T-helper 2 cell treated with Interferon-gamma antibody and Interleukin-4, amounts not matched to agents 100 ng/mL and 5 ng/mL, for 36 hours (primary cell): ENCODE measurements around the gene CALHM2. TPM values are rescaled to one million over a fixed set of nuclear protein-coding genes. Genes with fewer than 3 reads are reported as not detected.

Experiments used
- intact Hi-C: fragments of 100-400 bp; cut with micrococcal nuclease; formaldehyde crosslinking; loops from one replicate; pipeline ENCODE4 v1.15.1; 2023
- total RNA-seq: library from RNA; stranded (reverse); gene quantifications from 2 replicates; pipeline ENCODE4 v1.2.3, GENCODE V29; 2022

Gene CALHM2
- total RNA-seq, 1 donor from 2014 or later, result 80.0 TPM

- intact Hi-C loops, result no loop called here
Observed at GRCh38 chr10:103478671-103479070, 26.5 kb upstream of the CALHM2 start.

- intact Hi-C loops, result no loop called here
Observed at GRCh38 chr10:103476046-103476768, 24.0 kb upstream of the CALHM2 start.

- intact Hi-C loops, result no loop called here
Observed at GRCh38 chr10:103475437-103475836, 23.3 kb upstream of the CALHM2 start.

GRCh38 chr10:103474077-103474476 is 21.9 kb upstream of the CALHM2 start:
- intact Hi-C loops, result loop anchor here (5.0 kb wide), 1 partner anchor 107 kb away; the partner anchor contains the start of gene TAF5

- intact Hi-C loops, result loop anchor here (5.0 kb wide), 1 partner anchor 106 kb away; the partner anchor contains the start of gene TAF5
Observed at GRCh38 chr10:103473261-103473671, 21.1 kb upstream of the CALHM2 start.

- intact Hi-C loops, result loop anchor here (5.0 kb wide), 1 partner anchor 105 kb away; the partner anchor contains the start of gene TAF5
Observed at GRCh38 chr10:103472005-103472404, 19.8 kb upstream of the CALHM2 start.

GRCh38 chr10:103470761-103471653 is 18.8 kb upstream of the CALHM2 start:
- intact Hi-C loops, result loop anchor here (1.0 to 5.0 kb wide), 4 partner anchors 11 to 104 kb away; partner anchors contain the start of genes ATP5MK, CALHM2, PDCD11 and TAF5

- intact Hi-C loops, result no loop called here
Observed at GRCh38 chr10:103469201-103469600, 17.0 kb upstream of the CALHM2 start.

GRCh38 chr10:103467406-103467805 is 15.2 kb upstream of the CALHM2 start:
- intact Hi-C loops, result no loop called here

GRCh38 chr10:103466734-103467133 is 14.6 kb upstream of the CALHM2 start:
- intact Hi-C loops, result no loop called here

GRCh38 chr10:103465411-103466179 is 13.4 kb upstream of the CALHM2 start:
- intact Hi-C loops, result no loop called here

GRCh38 chr10:103463499-103463898 is 11.3 kb upstream of the CALHM2 start:
- intact Hi-C loops, result no loop called here

GRCh38 chr10:103459615-103460014 is 7.4 kb upstream of the CALHM2 start:
- intact Hi-C loops, result no loop called here

- intact Hi-C loops, result no loop called here
Observed at GRCh38 chr10:103458720-103459119, 6.5 kb upstream of the CALHM2 start, which contains the start of gene CALHM1. CALHM1 (minus strand) TSS chr10:103458900; CDS start chr10:103458751, 149 bp downstream.

- intact Hi-C loops, result no loop called here
Observed at GRCh38 chr10:103457896-103458583, 5.9 kb upstream of the CALHM2 start.

- intact Hi-C loops, result no loop called here
Observed at GRCh38 chr10:103457176-103457712, 5.1 kb upstream of the CALHM2 start.

- intact Hi-C loops, result no loop called here
Observed at GRCh38 chr10:103456074-103456660, 4.0 kb upstream of the CALHM2 start.

GRCh38 chr10:103455235-103455634 is 3.1 kb upstream of the CALHM2 start:
- intact Hi-C loops, result no loop called here

GRCh38 chr10:103454026-103454425 is 1.9 kb upstream of the CALHM2 start:
- intact Hi-C loops, result loop anchor here (5.0 kb wide), 1 partner anchor 57 kb away; the partner anchor contains the start of genes ATP5MK and PDCD11
